ENCODE data around the gene MITF. TPM values are rescaled to one million over a fixed set of nuclear protein-coding genes. Genes with fewer than 3 reads are reported as not detected.

MITF gene
- total and polyA plus RNA-seq, 2 donors (not counting 1 experiment from before 2014, with no cell fraction given), result 0.10 TPM; not detected in 1

DNA sequence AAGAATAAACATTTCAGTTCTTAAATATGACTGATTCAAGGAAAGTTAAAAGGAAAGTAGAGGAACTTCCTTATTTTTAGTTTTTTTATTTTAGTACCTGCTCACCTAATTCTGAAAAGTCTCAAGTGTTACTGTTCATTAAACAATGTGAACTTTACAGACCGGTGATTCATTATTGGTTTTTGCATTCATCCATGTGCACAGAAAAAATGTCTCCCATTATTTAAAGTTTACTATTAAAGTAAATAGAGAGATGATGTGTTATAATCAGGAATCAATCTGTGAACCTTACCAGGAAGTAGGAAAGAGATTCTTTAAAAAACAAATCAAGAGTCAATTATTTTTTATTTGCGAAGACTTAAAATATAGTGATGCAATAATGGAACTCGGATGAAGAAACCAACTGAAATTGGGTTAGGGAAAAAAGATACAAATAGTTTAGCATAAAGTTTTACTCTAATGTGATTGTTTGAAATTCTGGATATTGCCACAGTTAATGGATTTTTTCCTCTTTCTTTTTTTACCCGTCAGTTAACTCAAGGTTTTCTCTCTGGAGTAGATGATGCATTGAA lies 140.9 kb downstream of the MITF start:
- CTCF ChIA-PET, result no interaction called here
- WGBS (ENCODE audit: insufficient coverage), result no CpG with 5 or more reads among the region's 4 CpGs
- no peak overlapping the region for H3K27ac ChIP-seq (ENCODE audit: low read length in 2 of 2)
- no peak overlapping the region for H3K4me3 ChIP-seq (ENCODE audit: control extremely low read depth in 1 of 5, extremely low read depth in 1 of 5, insufficient read depth in 1 of 5, low read depth in 2 of 5, low read length in 4 of 5)
- H3K9me3 Mint-ChIP-seq (ENCODE audit: insufficient read depth), result no peaks in the 10 kb centered on the region
- no peak overlapping the region for H3K4me2 ChIP-seq (replicated peaks; ENCODE audit: low read depth, low read length, poor library complexity, severe bottlenecking)
- H3K9ac ChIP-seq (ENCODE audit: low read length), result no peak overlapping the region
- H4K20me1 ChIP-seq (ENCODE audit: control insufficient read depth, insufficient read depth, low read length, poor library complexity, severe bottlenecking), result no peaks in the 10 kb centered on the region
- H3K27me3 Mint-ChIP-seq, result no peaks in the 10 kb centered on the region
- no peak for ATAC-seq (ENCODE audit: low read depth)
- no peaks in the 10 kb centered on the region for H3K36me3 ChIP-seq (replicated peaks in 1 of 2; ENCODE audit: control extremely low read depth in 1 of 2, control insufficient read depth in 1 of 2, extremely low read depth in 1 of 2, insufficient read depth in 2 of 2, low read length in 1 of 2)
- no peak overlapping the region for H3K4me3 Mint-ChIP-seq
- H3K9me3 ChIP-seq (ENCODE audit: control extremely low read depth in 1 of 3, control insufficient read depth in 2 of 3, insufficient read depth in 1 of 3, low read length in 2 of 3), result peaks cover 0 to 3% (median 0%) of the 10 kb centered on the region in 3 donors
- H3K4me1 Mint-ChIP-seq, result peaks cover 15% of the 10 kb centered on the region
- intact Hi-C loops (cut with micrococcal nuclease), result no loop called here
- no peak for DNase-seq
- TF ChIP-seq EZH2 (IDR thresholded peaks at IDR 0.05; ENCODE audit: borderline replicate concordance, insufficient read depth, low read depth, low read length, poor library complexity, severe bottlenecking), result no peak
- no peak for TF ChIP-seq CTCF (IDR thresholded peaks at IDR 0.05)
- POLR2A ChIA-PET, result no interaction called here
- no peaks in the 10 kb centered on the region for H3K4me1 ChIP-seq (ENCODE audit: control insufficient read depth in 2 of 2, insufficient read depth in 2 of 2, low read length in 2 of 2)
- H3K79me2 ChIP-seq (ENCODE audit: control insufficient read depth, insufficient read depth, low read length), result no peaks in the 10 kb centered on the region
- no peak overlapping the region for H3K27ac Mint-ChIP-seq
- no peak overlapping the region for H2AFZ ChIP-seq (ENCODE audit: insufficient read depth, low read depth, low read length, poor library complexity, severe bottlenecking)
- no peaks in the 10 kb centered on the region for H3K27me3 ChIP-seq (replicated peaks in 1 of 4; ENCODE audit: control extremely low read depth in 1 of 4, control insufficient read depth in 3 of 4, insufficient read depth in 4 of 4, low read length in 3 of 4)

- H2AFZ ChIP-seq (ENCODE audit: insufficient read depth, low read depth, low read length, poor library complexity, severe bottlenecking), result no peak overlapping the region
- Mint-ChIP-seq H3K27me3 (no peaks in the 10 kb centered on the region), H3K4me3 (no peak overlapping the region), H3K9me3 (ENCODE audit: insufficient read depth) (no peaks in the 10 kb centered on the region), H3K27ac (no peak overlapping the region), H3K4me1 (peaks cover 15% of the 10 kb centered on the region)
- H3K27ac ChIP-seq (ENCODE audit: low read length in 2 of 2), result no peak overlapping the region
- no CpG with 5 or more reads among the region's 1 CpG for WGBS (ENCODE audit: insufficient coverage)
- no peaks in the 10 kb centered on the region for H3K36me3 ChIP-seq (replicated peaks in 1 of 2; ENCODE audit: control extremely low read depth in 1 of 2, control insufficient read depth in 1 of 2, extremely low read depth in 1 of 2, insufficient read depth in 2 of 2, low read length in 1 of 2)
- H3K79me2 ChIP-seq (ENCODE audit: control insufficient read depth, insufficient read depth, low read length), result no peaks in the 10 kb centered on the region
- DNase-seq (no peak), ATAC-seq (ENCODE audit: low read depth) (no peak)
- H3K9me3 ChIP-seq (ENCODE audit: control extremely low read depth in 1 of 3, control insufficient read depth in 2 of 3, insufficient read depth in 1 of 3, low read length in 2 of 3), result peaks cover 0 to 3% (median 0%) of the 10 kb centered on the region in 3 donors
- intact Hi-C loops (cut with micrococcal nuclease), result no loop called here
- H3K4me3 ChIP-seq (ENCODE audit: control extremely low read depth in 1 of 5, extremely low read depth in 1 of 5, insufficient read depth in 1 of 5, low read depth in 2 of 5, low read length in 4 of 5), result no peak overlapping the region
- ChIA-PET CTCF (no interaction called here), POLR2A (no interaction called here)
- H3K4me1 ChIP-seq (ENCODE audit: control insufficient read depth in 2 of 2, insufficient read depth in 2 of 2, low read length in 2 of 2), result no peaks in the 10 kb centered on the region
- H3K27me3 ChIP-seq (replicated peaks in 1 of 4; ENCODE audit: control extremely low read depth in 1 of 4, control insufficient read depth in 3 of 4, insufficient read depth in 4 of 4, low read length in 3 of 4), result no peaks in the 10 kb centered on the region
- H3K4me2 ChIP-seq (replicated peaks; ENCODE audit: low read depth, low read length, poor library complexity, severe bottlenecking), result no peak overlapping the region
- H4K20me1 ChIP-seq (ENCODE audit: control insufficient read depth, insufficient read depth, low read length, poor library complexity, severe bottlenecking), result no peaks in the 10 kb centered on the region
- H3K9ac ChIP-seq (ENCODE audit: low read length), result no peak overlapping the region
- TF ChIP-seq CTCF (IDR thresholded peaks at IDR 0.05) (no peak), EZH2 (IDR thresholded peaks at IDR 0.05; ENCODE audit: borderline replicate concordance, insufficient read depth, low read depth, low read length, poor library complexity, severe bottlenecking) (no peak)
These were observed 141.8 kb downstream of the MITF start for GRCh38 chr3:69881051-69881450.
